ENCODE data around the gene PLD4.

Gene PLD4

GRCh38 chr14:104928391-104929133, 3.9 kb downstream of the PLD4 start:
- TF ChIP-seq CTCF (IDR thresholded peaks at IDR 0.05; ENCODE audit: low read depth, low read length) = no peak
- no peak overlapping the region for H3K4me3 ChIP-seq (ENCODE audit: low read depth, low read length)

- no peak for TF ChIP-seq CTCF (IDR thresholded peaks at IDR 0.05; ENCODE audit: low read depth, low read length)
- no peak overlapping the region for H3K4me3 ChIP-seq (ENCODE audit: low read depth, low read length)
These were observed 4.9 kb downstream of the PLD4 start for GRCh38 chr14:104929268-104930230.

GRCh38 chr14:104930526-104931303, 6.0 kb downstream of the PLD4 start:
- TF ChIP-seq CTCF (IDR thresholded peaks at IDR 0.05; ENCODE audit: low read depth, low read length) = no peak
- H3K4me3 ChIP-seq (ENCODE audit: low read depth, low read length) = no peak overlapping the region

- TF ChIP-seq CTCF (IDR thresholded peaks at IDR 0.05; ENCODE audit: low read depth, low read length) = no peak
- H3K4me3 ChIP-seq (ENCODE audit: low read depth, low read length) = no peak overlapping the region
These were observed 6.7 kb downstream of the PLD4 start for GRCh38 chr14:104931304-104931770.

- H3K4me3 ChIP-seq (ENCODE audit: low read depth, low read length) = no peak overlapping the region
- TF ChIP-seq CTCF (IDR thresholded peaks at IDR 0.05; ENCODE audit: low read depth, low read length) = no peak
These were observed 7.3 kb downstream of the PLD4 start for GRCh38 chr14:104931771-104932675.
